GM12801 (cell line): ENCODE measurements around the gene PCDH15.

Source experiments
- CTCF ChIP-seq: IDR thresholded peaks from one replicate; pipeline ENCODE4 v1.5.1; 2011; ENCODE audit warnings: control low read depth; ENCODE audit not compliant: insufficient read length; ENCODE audit errors: extremely low read depth

PCDH15 gene

GRCh38 chr10:53957401-53957800, 843.6 kb downstream of the PCDH15 start:
- no peak for TF ChIP-seq CTCF

DNA sequence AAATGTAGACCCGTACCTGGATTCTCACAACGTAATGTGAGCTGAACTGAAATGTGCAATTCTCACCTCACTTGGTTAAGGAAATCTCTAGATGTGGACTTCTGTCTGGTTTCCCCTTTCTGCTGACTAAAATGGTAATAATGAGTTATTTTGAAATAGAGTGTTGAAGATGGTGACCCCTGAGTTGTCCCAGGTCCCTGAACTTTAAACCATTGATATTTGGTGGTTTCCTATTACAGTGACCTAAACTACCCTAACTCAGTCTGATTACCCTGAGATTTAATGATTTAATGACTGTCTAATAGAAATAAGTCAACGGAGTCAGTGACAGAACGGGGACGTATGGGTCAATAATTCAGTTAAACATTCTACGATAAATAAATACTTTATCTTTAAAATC, 845.9 kb downstream of the PCDH15 start:
- TF ChIP-seq CTCF = no peak

GRCh38 chr10:53952698-53953630, 848.1 kb downstream of the PCDH15 start:
- TF ChIP-seq CTCF = no peak

DNA sequence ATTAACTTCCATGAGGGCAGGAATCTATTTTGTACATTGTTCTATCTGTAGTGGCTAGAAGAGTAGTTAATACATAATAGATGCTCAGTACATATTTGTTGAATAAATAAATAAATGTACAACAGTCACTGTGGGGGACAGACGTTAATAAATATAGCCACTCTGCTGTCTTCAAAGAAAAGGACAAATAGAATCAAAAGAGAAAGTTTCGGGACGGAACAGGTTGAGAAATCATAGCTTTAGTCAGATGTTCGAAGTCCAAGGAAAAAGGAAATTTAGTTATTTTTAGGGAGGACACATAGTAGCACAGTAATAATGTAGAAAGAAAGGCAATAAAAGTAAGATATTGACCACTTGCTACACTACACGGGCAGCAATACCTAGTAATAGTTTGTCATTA, 861.4 kb downstream of the PCDH15 start:
- no peak for TF ChIP-seq CTCF

GRCh38 chr10:53930648-53931047, 870.4 kb downstream of the PCDH15 start:
- no peak for TF ChIP-seq CTCF

DNA sequence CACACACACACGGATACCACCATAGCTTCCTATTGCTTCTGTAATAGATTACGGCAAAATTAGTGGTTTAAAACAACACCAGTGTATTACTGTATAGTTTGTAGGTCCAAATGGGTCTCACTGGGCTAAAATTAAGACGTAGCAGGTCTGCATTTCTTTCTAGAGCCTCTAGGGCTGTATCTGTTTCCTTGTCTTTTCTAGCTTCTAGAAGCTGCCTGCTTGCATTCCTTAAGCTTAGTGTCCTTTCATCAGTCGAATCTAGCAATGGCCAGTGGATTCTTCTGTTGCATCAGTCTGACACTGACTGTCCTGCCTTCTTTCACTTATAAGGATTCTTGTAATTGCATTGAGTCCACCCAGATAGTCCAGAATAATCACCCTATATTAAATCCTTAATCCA, 882.3 kb downstream of the PCDH15 start:
- TF ChIP-seq CTCF = no peak

DNA sequence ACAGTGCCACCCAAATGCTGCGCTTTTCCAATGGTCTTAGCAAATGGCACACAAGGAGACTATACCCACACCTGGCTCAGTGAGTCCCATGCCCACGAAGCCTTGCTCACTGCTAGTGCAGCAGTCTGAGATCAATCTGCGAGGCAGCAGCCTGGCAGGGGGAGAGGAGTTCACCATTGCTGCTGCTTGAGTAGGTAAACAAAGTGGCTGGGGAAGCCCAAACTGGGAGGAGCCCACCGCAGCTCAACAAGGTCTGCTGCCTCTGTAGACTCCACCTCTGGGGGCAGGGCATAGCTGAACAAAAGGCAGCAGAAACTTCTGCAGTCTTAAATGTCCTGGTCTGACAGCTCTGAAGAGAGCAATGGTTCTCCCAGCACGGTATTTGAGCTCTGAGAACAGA, 891.2 kb downstream of the PCDH15 start:
- no peak for TF ChIP-seq CTCF
